GM19324 (cell line): ENCODE results near the gene LDHD.

Source experiments
- ATAC-seq: cut with Tn5 transposase; IDR thresholded peaks from one replicate; pipeline ENCODE4 v1.9.1; 2021; ENCODE audit warnings: mild to moderate bottlenecking, moderate library complexity; ENCODE audit not compliant: unreplicated experiment, low FRiP score

The LDHD gene

GRCh38 chr16:75064403-75065148 is 52.0 kb downstream of the LDHD start:
- no peak for ATAC-seq

- no peak for ATAC-seq
These were observed 53.0 kb downstream of the LDHD start for GRCh38 chr16:75063549-75064088.

GRCh38 chr16:75062976-75063346 is 53.6 kb downstream of the LDHD start:
- no peak for ATAC-seq

- no peak for ATAC-seq
These were observed 54.2 kb downstream of the LDHD start for GRCh38 chr16:75062135-75062975.
